Fibroblast of villous mesenchyme (primary cell): ENCODE measurements around the gene YPEL1. TPM values are rescaled to one million over a fixed set of nuclear protein-coding genes. Genes with fewer than 3 reads are reported as not detected.
"Not testable (repeated sequence)": the region's sequence is repeated elsewhere in the genome, so short reads cannot be mapped to it uniquely, and the experiment has no call there.

ENCODE experiments used
- DNase-seq: peaks from one replicate; pipeline ENCODE4 v3.0.0-alpha.2; 2010; ENCODE audit warnings: low read depth
- H3K4me3 ChIP-seq: 2 replicates; pipeline ENCODE4 v1.5.1; 2011; ENCODE audit warnings: low read depth, mild to moderate bottlenecking, low read length
- total RNA-seq: library from RNA; depleted of rRNA; stranded (reverse); fragments of >200 nt; gene quantifications from 2 replicates; pipeline ENCODE4 v1.2.3, GENCODE V29; 2012
- TF ChIP-seq, protein P1 (sequence below): IDR thresholded peaks from 2 replicates; pipeline ENCODE4 v1.5.1; 2012; ENCODE audit warnings: low read depth, mild to moderate bottlenecking, low read length; ENCODE audit not compliant: insufficient read depth

The YPEL1 gene
- total RNA-seq, 1 donor, result under 0.01 TPM

DNA sequence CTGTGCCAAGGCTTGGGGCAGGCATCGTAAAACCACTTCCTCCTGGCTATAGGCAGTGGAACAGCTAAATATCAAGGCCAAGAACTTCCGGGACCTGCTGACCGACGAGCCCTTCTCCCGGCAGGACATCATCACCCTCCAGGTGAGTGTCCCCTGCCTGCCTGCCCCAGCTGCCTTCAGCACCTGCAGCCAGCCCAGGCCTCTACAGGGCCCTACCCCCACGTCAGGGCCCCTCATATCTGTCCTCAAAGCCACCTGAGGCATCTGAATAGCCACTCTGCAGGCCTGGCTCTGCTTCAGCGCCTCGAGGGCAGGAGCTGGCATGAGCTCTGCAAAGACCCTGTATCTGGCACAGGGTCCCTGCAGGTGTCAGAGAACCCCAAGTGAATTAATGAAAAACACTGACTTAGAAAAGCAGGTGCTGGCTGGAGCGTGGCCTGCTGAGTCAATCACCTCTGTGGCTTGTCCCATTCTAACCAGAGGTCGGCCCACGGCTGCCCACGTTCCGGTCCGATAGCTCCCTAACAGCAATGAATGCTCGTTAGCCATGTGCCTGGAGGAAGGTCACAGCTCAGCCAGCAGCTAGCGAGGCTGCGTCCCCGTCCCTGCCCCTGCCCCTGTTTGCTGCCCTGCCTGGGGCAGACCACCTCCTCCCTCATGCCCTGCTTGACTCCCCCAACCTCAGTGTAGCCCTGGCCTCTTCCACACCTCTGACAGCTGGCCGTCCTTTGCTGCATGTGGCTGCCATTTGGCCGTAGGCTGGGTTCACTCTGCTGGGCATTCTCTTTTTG lies 53.0 kb downstream of the YPEL1 start:
- DNase-seq, result no peak
- no peak overlapping the region for H3K4me3 ChIP-seq
- TF ChIP-seq, protein P1, sequence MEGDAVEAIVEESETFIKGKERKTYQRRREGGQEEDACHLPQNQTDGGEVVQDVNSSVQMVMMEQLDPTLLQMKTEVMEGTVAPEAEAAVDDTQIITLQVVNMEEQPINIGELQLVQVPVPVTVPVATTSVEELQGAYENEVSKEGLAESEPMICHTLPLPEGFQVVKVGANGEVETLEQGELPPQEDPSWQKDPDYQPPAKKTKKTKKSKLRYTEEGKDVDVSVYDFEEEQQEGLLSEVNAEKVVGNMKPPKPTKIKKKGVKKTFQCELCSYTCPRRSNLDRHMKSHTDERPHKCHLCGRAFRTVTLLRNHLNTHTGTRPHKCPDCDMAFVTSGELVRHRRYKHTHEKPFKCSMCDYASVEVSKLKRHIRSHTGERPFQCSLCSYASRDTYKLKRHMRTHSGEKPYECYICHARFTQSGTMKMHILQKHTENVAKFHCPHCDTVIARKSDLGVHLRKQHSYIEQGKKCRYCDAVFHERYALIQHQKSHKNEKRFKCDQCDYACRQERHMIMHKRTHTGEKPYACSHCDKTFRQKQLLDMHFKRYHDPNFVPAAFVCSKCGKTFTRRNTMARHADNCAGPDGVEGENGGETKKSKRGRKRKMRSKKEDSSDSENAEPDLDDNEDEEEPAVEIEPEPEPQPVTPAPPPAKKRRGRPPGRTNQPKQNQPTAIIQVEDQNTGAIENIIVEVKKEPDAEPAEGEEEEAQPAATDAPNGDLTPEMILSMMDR, result no peak

DNA sequence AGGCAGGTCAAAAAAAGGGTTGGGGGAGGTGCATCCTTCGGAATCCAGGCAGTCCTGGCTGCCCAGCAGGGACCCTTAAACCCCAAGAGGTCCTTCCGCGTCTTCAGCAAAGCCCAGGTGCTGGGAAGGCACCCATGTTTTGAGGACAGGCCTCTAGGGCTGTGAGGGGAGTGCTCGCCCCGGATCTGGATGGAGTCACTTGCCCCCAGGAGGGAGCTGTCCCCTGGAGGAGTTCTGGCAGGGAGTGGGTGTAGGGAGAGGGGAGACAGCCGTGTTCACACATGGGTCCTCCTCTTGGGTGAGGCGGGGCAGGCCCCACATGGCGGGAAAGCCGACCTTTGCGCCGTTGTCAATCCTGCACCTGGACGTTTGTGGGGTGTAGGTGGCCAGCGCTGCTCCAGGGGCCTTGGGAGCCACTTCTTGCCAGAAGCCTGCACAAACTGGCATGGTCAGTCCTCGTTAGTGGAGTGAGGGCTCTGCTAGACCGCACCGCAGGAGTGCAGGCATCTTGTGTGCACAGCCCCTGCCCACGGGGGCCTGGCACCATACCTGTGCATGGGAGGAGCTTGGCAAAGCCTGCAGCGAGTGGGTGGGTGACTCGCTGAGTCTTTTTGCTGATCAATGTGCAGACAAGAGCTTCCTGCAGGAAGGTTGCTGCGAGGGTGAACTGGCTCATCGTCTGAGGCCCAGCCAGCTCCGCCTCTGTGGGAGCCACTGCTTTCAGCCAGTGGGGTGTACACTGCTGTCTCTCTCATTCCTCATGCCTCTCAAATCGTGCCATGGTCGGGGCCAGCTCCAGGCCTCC lies 53.8 kb downstream of the YPEL1 start:
- H3K4me3 ChIP-seq, result no peak overlapping the region
- TF ChIP-seq, protein P1, result no peak
- no peak for DNase-seq

DNA sequence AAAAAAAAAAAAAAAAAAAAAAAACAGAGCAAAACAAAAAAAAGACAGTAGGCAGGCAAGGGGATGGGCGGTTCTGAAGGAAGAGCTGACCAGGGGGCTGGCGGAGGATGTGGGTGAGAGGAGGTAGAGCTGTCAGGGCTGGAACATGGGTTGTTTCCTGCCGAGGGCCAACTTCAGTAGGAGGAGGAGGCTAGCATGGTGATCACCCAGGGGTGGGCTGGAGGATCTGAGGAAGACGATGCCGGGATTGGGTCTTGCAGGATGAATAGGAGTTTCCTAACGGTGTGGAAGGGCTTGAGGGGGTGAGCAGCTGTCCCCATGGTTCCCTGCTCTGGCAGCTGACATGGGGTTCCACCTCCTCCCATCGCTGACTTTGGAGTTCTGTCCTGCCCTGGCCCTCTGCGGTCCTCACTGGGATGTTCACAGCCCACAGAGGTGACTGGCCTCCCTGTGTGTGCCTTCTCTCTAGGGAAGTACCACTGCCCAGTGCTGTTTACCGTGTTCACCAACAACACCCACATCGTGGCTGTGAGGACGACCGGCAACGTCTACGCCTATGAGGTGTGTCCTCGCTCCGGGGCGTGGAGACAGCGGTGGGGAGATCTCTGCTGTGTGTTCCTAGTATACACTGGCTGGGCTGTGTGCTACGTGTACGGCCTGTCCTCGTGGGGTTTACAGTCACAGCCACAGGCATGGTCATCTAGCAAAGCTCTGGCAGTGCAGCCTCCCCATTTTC lies 54.6 kb downstream of the YPEL1 start:
- DNase-seq, result no peak
- TF ChIP-seq, protein P1, result no peak
- H3K4me3 ChIP-seq, result no peak overlapping the region

DNA sequence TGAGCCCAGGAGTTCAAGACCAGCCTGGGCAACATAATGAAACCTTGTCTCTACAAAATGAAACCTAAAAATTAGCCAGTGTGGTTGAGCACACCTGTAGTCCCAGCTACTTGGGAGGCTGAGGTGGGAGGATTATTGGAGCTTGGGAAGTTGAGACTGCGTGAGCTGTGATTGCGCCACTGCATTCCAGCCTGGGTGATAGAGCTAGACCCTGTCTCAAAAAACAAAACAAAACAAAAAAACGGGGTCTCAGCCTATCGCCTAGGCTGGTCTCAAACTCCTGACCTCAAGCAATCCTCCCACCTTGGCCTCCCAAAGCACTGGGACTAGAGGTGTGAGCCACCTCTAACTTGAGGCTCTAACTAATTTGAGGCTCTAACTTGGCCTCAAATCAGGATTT lies 56.2 kb downstream of the YPEL1 start:
- no peak for DNase-seq
- no peak overlapping the region for H3K4me3 ChIP-seq
- TF ChIP-seq, protein P1, result no peak

DNA sequence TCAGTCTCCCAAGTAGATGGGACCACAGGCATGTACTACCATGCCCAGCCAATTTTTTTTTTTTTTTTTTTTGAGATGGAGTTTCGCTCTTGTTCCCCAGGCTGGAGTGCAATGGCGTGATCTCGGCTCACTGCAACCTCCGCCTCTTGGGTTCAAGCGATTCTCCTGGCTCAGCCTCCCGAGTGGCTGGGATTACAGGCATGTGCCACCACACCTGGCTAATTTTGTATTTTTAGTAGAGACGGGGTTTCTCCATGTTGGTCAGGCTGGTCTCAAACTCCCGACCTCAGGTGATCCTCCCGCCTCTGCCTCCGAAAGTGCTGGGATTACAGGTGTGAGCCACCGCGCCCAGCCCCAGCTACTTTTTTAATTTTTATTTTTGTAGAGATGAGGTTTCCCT lies 56.8 kb downstream of the YPEL1 start:
- not testable (repeated sequence) for H3K4me3 ChIP-seq, DNase-seq

DNA sequence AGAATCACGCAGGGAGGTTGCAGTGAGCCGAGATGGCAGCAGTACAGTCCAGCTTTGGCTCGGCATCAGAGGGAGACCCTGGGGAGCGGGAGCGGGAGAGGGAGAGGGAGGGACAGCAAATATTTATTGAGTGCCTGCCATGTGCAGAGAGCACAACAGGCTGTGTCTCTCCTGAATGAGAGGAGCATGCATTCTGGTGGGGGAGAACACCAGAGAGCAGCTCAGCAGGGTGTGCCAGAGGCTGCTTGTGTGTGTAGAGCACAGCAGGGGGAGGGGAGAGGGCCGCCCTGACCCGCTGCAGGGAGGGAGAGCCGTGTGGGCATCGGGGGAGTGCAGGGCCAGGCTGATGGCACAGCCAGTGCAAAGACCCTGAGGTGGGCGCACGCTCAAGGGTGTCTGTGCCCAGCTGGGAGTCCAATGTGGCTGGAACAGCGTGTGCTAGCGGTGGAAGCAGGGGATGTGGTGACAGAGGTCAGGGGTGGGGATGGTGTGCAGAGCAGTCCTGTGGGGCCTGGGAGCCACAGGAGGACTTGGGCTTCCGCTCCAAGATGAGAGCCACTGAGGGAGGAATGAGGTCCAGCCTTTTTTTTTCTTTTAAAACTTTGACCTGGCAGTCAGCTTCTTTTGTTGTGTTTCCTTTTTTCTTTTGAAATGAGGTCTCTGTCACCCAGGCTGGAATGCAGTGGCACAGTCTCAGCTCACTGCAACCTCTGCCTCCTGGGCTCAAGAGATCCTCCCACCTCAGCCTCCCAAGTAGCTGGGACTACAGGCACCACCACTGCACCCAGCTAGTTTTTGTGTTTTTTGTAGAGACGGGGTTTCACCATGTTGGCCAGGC lies 57.8 kb downstream of the YPEL1 start:
- TF ChIP-seq, protein P1, result no peak
- no peak for DNase-seq
- H3K4me3 ChIP-seq, result no peak overlapping the region
